Panc1 (cell line): ENCODE measurements around the gene GAL. TPM values are rescaled to one million over a fixed set of nuclear protein-coding genes. Genes with fewer than 3 reads are reported as not detected.
A peak's percentile ranks its signal among the peaks of the same experiment; 100 is the strongest.

Experiments
- ATAC-seq: fragments of 200-7000 bp; cut with Tn5 transposase; 2 replicates; pipeline ENCODE4 v1.9.1; 2020; ENCODE audit warnings: mild to moderate bottlenecking, moderate library complexity
- BruUV-seq: library from RNA; stranded (reverse); fragments of 400-500 nt; replicated peaks from 2 replicates; lab custom pipeline; 2021; lab: Mats Ljungman, UMichigan
- CTCF ChIA-PET: fragments of 300-600 bp; sonication (Branson Sonifier 250); formaldehyde crosslinking; loops from one replicate; lab custom pipeline; 2022; ENCODE audit warnings: antibody characterized with exemption; lab: Charles Lee
- POLR2A ChIA-PET: fragments of 300-600 bp; sonication (Branson Sonifier 250); formaldehyde crosslinking; loops from one replicate; lab custom pipeline; 2022; ENCODE audit warnings: antibody characterized with exemption; lab: Charles Lee
- DNase-seq: peaks from one replicate; pipeline ENCODE4 v3.0.0-alpha.2; 2010; ENCODE audit warnings: low read depth, low spot score
- H3K27ac ChIP-seq: 2 replicates; pipeline ENCODE4 v1.5.1; 2011; ENCODE audit warnings: mild to moderate bottlenecking, low read length, inconsistent platforms
- H3K27me3 ChIP-seq: fragments of 200-500 bp; sonication (Bioruptor generic); 2 replicates; pipeline ENCODE4 v1.6.0; 2014; ENCODE audit warnings: low read length, inconsistent platforms; ENCODE audit not compliant: control insufficient read depth, insufficient read depth
- H3K36me3 ChIP-seq: fragments of 200-500 bp; sonication (Bioruptor generic); 2 replicates; pipeline ENCODE4 v1.5.1; 2014; ENCODE audit warnings: inconsistent platforms, mild to moderate bottlenecking, low read length, moderate library complexity; ENCODE audit not compliant: control insufficient read depth, insufficient read depth
- H3K4me1 ChIP-seq: 2 replicates; pipeline ENCODE4 v1.5.1; 2011; ENCODE audit warnings: inconsistent platforms, mild to moderate bottlenecking, low read length, moderate library complexity; ENCODE audit not compliant: control insufficient read depth, insufficient read depth
- H3K4me3 ChIP-seq, 2 experiments: 2 replicates each; pipeline ENCODE4 v1.5.1; 2011 to 2012; ENCODE audit warnings: low read depth in 2 of 2, low read length in 2 of 2, mild to moderate bottlenecking in 2 of 2, inconsistent platforms in 1 of 2, moderate library complexity in 1 of 2
- H3K9me3 ChIP-seq: fragments of 200-500 bp; sonication (Bioruptor generic); 2 replicates; pipeline ENCODE4 v1.5.1; 2014; ENCODE audit warnings: low read depth, mild to moderate bottlenecking, inconsistent platforms, low read length, moderate library complexity; ENCODE audit not compliant: control insufficient read depth, insufficient read depth
- CTCF ChIP-seq: fragments of 450-650 bp; IDR thresholded peaks from 2 replicates; pipeline ENCODE4 v1.5.1; 2017; ENCODE audit warnings: mild to moderate bottlenecking
- POLR2AphosphoS5 ChIP-seq: IDR thresholded peaks from 2 replicates; pipeline ENCODE4 v1.6.1; 2012; ENCODE audit warnings: mild to moderate bottlenecking, low read depth, low read length, moderate library complexity
- SIN3A ChIP-seq: IDR thresholded peaks from 2 replicates; pipeline ENCODE4 v1.6.1; 2012; ENCODE audit warnings: low read depth, mild to moderate bottlenecking, low read length, moderate library complexity, borderline replicate concordance; ENCODE audit not compliant: insufficient read depth
- TCF7L2 ChIP-seq: IDR thresholded peaks from 2 replicates; pipeline ENCODE4 v1.6.1; 2011; ENCODE audit warnings: mild to moderate bottlenecking, low read depth, low read length, inconsistent platforms
- in situ Hi-C: cut with HindIII; loops from 2 replicates; pipeline ENCODE4 v1.10.0; 2016; ENCODE audit warnings: low sequenced_read_pairs, low pct_unique_long_range_greater_than_20kb
- intact Hi-C: fragments of 100-400 bp; cut with micrococcal nuclease; formaldehyde crosslinking; loops from one replicate; pipeline ENCODE4 v1.10.0; 2022; ENCODE audit not compliant: unreplicated experiment
- total RNA-seq: library from RNA; stranded (reverse); gene quantifications from one replicate; pipeline ENCODE4 v1.2.1, GENCODE V29; 2021; ENCODE audit not compliant: unreplicated experiment
- TF ChIP-seq, protein P1 (sequence below), 2 experiments: IDR thresholded peaks; 2 replicates each; pipeline ENCODE4 v1.6.1; 2011 to 2012; ENCODE audit warnings: low read depth in 2 of 2, control low read depth in 1 of 2, low read length in 1 of 2, mild to moderate bottlenecking in 1 of 2, moderate library complexity in 1 of 2; ENCODE audit not compliant: insufficient read depth in 1 of 2

Gene GAL
- total RNA-seq, 1 experiment from 2014 or later = 16.5 TPM

DNA sequence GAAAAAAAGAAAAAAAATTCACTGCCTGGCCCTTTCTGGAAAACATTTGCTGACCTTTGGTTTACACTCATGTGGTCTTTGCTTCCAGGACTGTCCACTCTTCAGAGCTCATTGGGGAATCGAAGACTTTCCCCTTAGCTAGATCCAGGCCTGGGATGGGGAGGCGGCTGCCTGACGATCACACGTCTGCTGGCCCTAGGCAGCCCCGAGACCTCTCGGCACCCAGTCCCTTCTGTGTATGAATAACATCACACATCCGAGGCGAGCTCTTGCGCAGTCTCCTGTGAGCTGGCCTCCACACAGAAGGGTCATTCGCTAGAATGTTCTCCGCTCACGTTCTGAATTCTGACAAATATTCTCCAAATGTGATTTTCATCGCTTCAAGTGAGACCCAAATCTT lies 25.7 kb upstream of the GAL start:
- Histone ChIP-seq H3K27ac (no peak overlapping the region), H3K4me1 (0 out of 2 replicates have a peak, but pooled peaks cover 2% of the 10 kb centered on the region), H3K27me3 (no peaks in the 10 kb centered on the region), H3K9me3 (no peaks in the 10 kb centered on the region), H3K36me3 (no peaks in the 10 kb centered on the region; the same call in 1 of the 2 replicates), H3K4me3 (no peak overlapping the region)
- intact Hi-C loops = no loop called here
- DNase-seq (no peak), ATAC-seq (no peak)
- POLR2A ChIA-PET = no interaction called here
- TF ChIP-seq, protein P1, sequence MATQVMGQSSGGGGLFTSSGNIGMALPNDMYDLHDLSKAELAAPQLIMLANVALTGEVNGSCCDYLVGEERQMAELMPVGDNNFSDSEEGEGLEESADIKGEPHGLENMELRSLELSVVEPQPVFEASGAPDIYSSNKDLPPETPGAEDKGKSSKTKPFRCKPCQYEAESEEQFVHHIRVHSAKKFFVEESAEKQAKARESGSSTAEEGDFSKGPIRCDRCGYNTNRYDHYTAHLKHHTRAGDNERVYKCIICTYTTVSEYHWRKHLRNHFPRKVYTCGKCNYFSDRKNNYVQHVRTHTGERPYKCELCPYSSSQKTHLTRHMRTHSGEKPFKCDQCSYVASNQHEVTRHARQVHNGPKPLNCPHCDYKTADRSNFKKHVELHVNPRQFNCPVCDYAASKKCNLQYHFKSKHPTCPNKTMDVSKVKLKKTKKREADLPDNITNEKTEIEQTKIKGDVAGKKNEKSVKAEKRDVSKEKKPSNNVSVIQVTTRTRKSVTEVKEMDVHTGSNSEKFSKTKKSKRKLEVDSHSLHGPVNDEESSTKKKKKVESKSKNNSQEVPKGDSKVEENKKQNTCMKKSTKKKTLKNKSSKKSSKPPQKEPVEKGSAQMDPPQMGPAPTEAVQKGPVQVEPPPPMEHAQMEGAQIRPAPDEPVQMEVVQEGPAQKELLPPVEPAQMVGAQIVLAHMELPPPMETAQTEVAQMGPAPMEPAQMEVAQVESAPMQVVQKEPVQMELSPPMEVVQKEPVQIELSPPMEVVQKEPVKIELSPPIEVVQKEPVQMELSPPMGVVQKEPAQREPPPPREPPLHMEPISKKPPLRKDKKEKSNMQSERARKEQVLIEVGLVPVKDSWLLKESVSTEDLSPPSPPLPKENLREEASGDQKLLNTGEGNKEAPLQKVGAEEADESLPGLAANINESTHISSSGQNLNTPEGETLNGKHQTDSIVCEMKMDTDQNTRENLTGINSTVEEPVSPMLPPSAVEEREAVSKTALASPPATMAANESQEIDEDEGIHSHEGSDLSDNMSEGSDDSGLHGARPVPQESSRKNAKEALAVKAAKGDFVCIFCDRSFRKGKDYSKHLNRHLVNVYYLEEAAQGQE (IDR thresholded peaks at IDR 0.05; ENCODE audit: insufficient read depth in 1 of 2, low read depth in 2 of 2, low read length in 1 of 2) = no peak
- TF ChIP-seq SIN3A = no peak
- TF ChIP-seq POLR2AphosphoS5 = no peak
- TF ChIP-seq TCF7L2 = no peak
- no peak for TF ChIP-seq CTCF
- BruUV-seq = no TSS peak
- CTCF ChIA-PET = interaction anchor here (1.4 kb wide), 1 partner anchor 386 kb away, joined by 3 read pairs; no protein-coding TSS in a partner anchor
- in situ Hi-C loops = no loop called here

- Histone ChIP-seq H3K4me1 (0 out of 2 replicates have a peak, but pooled peaks cover 2% of the 10 kb centered on the region), H3K9me3 (no peaks in the 10 kb centered on the region), H3K27me3 (no peaks in the 10 kb centered on the region), H3K4me3 (no peak overlapping the region), H3K27ac (no peak overlapping the region), H3K36me3 (no peaks in the 10 kb centered on the region; the same call in 1 of the 2 replicates)
- BruUV-seq = no TSS peak
- ATAC-seq (0 out of 2 replicates have a peak, but pooled peaks have one; percentile 36), DNase-seq (peak; percentile 13)
- no peak for TF ChIP-seq POLR2AphosphoS5
- TF ChIP-seq TCF7L2 = no peak
- no peak for TF ChIP-seq CTCF
- no peak for TF ChIP-seq SIN3A
- TF ChIP-seq, protein P1 (IDR thresholded peaks at IDR 0.05; ENCODE audit: insufficient read depth in 1 of 2, low read depth in 2 of 2, low read length in 1 of 2) = no peak
- intact Hi-C loops = no loop called here
- CTCF ChIA-PET = interaction anchor here (1.4 kb wide), 1 partner anchor 385 kb away, joined by 3 read pairs; no protein-coding TSS in a partner anchor
- POLR2A ChIA-PET = no interaction called here
- in situ Hi-C loops = no loop called here
These were observed 25.0 kb upstream of the GAL start for GRCh38 chr11:68659158-68659921.
